Testis (tissue), 3 donors: ENCODE results near the gene SMIM22. TPM values are rescaled to one million over a fixed set of nuclear protein-coding genes. Genes with fewer than 3 reads are reported as not detected.
A peak's percentile ranks its signal among the peaks of the same experiment; 100 is the strongest.

Experiments
- DNase-seq: peaks from one replicate; pipeline ENCODE4 v3.0.0-alpha.2; 2019
- H3K27ac ChIP-seq, 2 donors: fragments of 200-600 bp; sonication (generic); one replicate each; pipeline ENCODE4 v1.5.1; 2019
- H3K27me3 ChIP-seq: fragments of 200-600 bp; sonication (generic); one replicate; pipeline ENCODE4 v1.5.1; 2019
- H3K36me3 ChIP-seq: fragments of 200-600 bp; sonication (generic); one replicate; pipeline ENCODE4 v1.5.1; 2017; ENCODE audit warnings: low read depth; ENCODE audit errors: missing control alignments
- H3K4me1 ChIP-seq: fragments of 200-600 bp; sonication (generic); one replicate; pipeline ENCODE4 v1.5.1; 2019
- H3K4me3 ChIP-seq, 2 donors: fragments of 200-600 bp; sonication (generic); one replicate each; pipeline ENCODE4 v1.5.1; 2017 to 2019
- H3K9me3 ChIP-seq: fragments of 200-600 bp; sonication (generic); one replicate; pipeline ENCODE4 v1.5.1; 2017
- CTCF ChIP-seq, 3 experiments: fragments of 450-650 bp in 2 of 3; fragments of 200-600 bp in 1 of 3; sonication (generic) in 1 of 3; IDR thresholded peaks; one replicate each; pipeline ENCODE4 v1.5.1; 2016 to 2019; ENCODE audit warnings: antibody characterized with exemption in 3 of 3, mild to moderate bottlenecking in 2 of 3, moderate library complexity in 1 of 3
- POLR2A ChIP-seq: fragments of 450-650 bp; IDR thresholded peaks from one replicate; pipeline ENCODE4 v1.6.1; 2017; ENCODE audit warnings: antibody characterized with exemption, mild to moderate bottlenecking, moderate library complexity
- WGBS, 2 donors: methylation state at CpG; one replicate each; pipeline ENCODE4 v1.1.5; 2018; 5-methylcytosine and 5-hydroxymethylcytosine counted together
- intact Hi-C: fragments of 100-400 bp; cut with DNase I; formaldehyde crosslinking; loops from one replicate; pipeline ENCODE4 v1.15.1; 2023; ENCODE audit warnings: low total_unique reads
- polyA plus RNA-seq: library from polyadenylated mRNA; stranded (reverse); fragments of 350-450 nt; fragmentation: Illumina TruSeq; extraction: RNeasy Lipid Tissue Mini Kit (QIAGEN cat#74804); gene quantifications from one replicate; pipeline ENCODE4 v1.2.3, GENCODE V29; 2014; ENCODE audit warnings: low read depth, low replicate concordance; ENCODE audit not compliant: insufficient read depth
- total RNA-seq, 2 donors: library from RNA; depleted of rRNA; stranded (reverse); fragments of >200 nt; gene quantifications; one replicate each; pipeline ENCODE4 v1.2.3, GENCODE V29; 2016

The SMIM22 gene
- total and polyA plus RNA-seq, 3 donors from 2014 or later = 6.1 to 41.3 (median 9.8) TPM

- Histone ChIP-seq H3K36me3 (no peaks in the 10 kb centered on the region), H3K9me3 (no peaks in the 10 kb centered on the region), H3K27ac (peak overlapping the region in 1 of 2 donors; percentile 42), H3K4me1 (peaks cover 12% of the 10 kb centered on the region), H3K27me3 (no peaks in the 10 kb centered on the region), H3K4me3 (no peak overlapping the region)
- intact Hi-C loops = no loop called here
- WGBS, 2 donors = 75 to 89% methylated on average over 8 to 11 of the region's 11 CpGs
- no peak for TF ChIP-seq POLR2A
- no peak for TF ChIP-seq CTCF (IDR thresholded peaks at IDR 0.05)
- DNase-seq = peak; percentile 36
These were observed 10.1 kb downstream of the SMIM22 start for GRCh38 chr16:4805231-4805630.

- Histone ChIP-seq H3K9me3 (no peaks in the 10 kb centered on the region), H3K27ac (no peak overlapping the region), H3K36me3 (no peaks in the 10 kb centered on the region), H3K4me1 (peaks cover 9% of the 10 kb centered on the region), H3K27me3 (no peaks in the 10 kb centered on the region), H3K4me3 (no peak overlapping the region)
- no peak for TF ChIP-seq POLR2A
- no peak for TF ChIP-seq CTCF (IDR thresholded peaks at IDR 0.05)
- intact Hi-C loops = no loop called here
- DNase-seq = no peak
- 91 to 96% methylated on average over 6 of the region's 6 CpGs for WGBS, 2 donors
These were observed 11.1 kb downstream of the SMIM22 start for GRCh38 chr16:4806280-4806679.

GRCh38 chr16:4811242-4811641 is 16.1 kb downstream of the SMIM22 start:
- H3K36me3 ChIP-seq = no peaks in the 10 kb centered on the region
- H3K4me1 ChIP-seq = no peaks in the 10 kb centered on the region
- no peaks in the 10 kb centered on the region for H3K27me3 ChIP-seq
- no peak overlapping the region for H3K4me3 ChIP-seq
- TF ChIP-seq POLR2A = no peak
- no peak for TF ChIP-seq CTCF (IDR thresholded peaks at IDR 0.05)
- H3K9me3 ChIP-seq = no peaks in the 10 kb centered on the region
- no peak overlapping the region for H3K27ac ChIP-seq
- 94 to 100% methylated on average over 3 of the region's 3 CpGs for WGBS, 2 donors
- DNase-seq = no peak
- intact Hi-C loops = no loop called here

- 87 to 95% methylated on average over 9 of the region's 9 CpGs for WGBS, 2 donors
- no peak for DNase-seq
- H3K36me3 ChIP-seq = no peaks in the 10 kb centered on the region
- H3K27me3 ChIP-seq = no peaks in the 10 kb centered on the region
- TF ChIP-seq POLR2A = no peak
- TF ChIP-seq CTCF (IDR thresholded peaks at IDR 0.05) = no peak
- no peaks in the 10 kb centered on the region for H3K4me1 ChIP-seq
- no peak overlapping the region for H3K27ac ChIP-seq
- H3K9me3 ChIP-seq = no peaks in the 10 kb centered on the region
- intact Hi-C loops = no loop called here
- H3K4me3 ChIP-seq = no peak overlapping the region
These were observed 16.6 kb downstream of the SMIM22 start for GRCh38 chr16:4811773-4812172.

GRCh38 chr16:4813251-4814003 is 18.3 kb downstream of the SMIM22 start:
- H3K27me3 ChIP-seq = no peaks in the 10 kb centered on the region
- H3K27ac ChIP-seq = no peak overlapping the region
- 94 to 97% methylated on average over 15 to 16 of the region's 16 CpGs for WGBS, 2 donors
- H3K36me3 ChIP-seq = no peaks in the 10 kb centered on the region
- intact Hi-C loops = no loop called here
- DNase-seq = no peak
- H3K4me3 ChIP-seq = no peak overlapping the region
- H3K9me3 ChIP-seq = no peaks in the 10 kb centered on the region
- TF ChIP-seq CTCF (IDR thresholded peaks at IDR 0.05) (no peak), POLR2A (no peak)
- H3K4me1 ChIP-seq = no peaks in the 10 kb centered on the region
